ENCODE data around the gene EPB41L3. TPM values are rescaled to one million over a fixed set of nuclear protein-coding genes. Genes with fewer than 3 reads are reported as not detected.
A peak's percentile ranks its signal among the peaks of the same experiment; 100 is the strongest.

The EPB41L3 gene
- total RNA-seq, 1 experiment from 2014 or later, result 16.1 TPM

DNA sequence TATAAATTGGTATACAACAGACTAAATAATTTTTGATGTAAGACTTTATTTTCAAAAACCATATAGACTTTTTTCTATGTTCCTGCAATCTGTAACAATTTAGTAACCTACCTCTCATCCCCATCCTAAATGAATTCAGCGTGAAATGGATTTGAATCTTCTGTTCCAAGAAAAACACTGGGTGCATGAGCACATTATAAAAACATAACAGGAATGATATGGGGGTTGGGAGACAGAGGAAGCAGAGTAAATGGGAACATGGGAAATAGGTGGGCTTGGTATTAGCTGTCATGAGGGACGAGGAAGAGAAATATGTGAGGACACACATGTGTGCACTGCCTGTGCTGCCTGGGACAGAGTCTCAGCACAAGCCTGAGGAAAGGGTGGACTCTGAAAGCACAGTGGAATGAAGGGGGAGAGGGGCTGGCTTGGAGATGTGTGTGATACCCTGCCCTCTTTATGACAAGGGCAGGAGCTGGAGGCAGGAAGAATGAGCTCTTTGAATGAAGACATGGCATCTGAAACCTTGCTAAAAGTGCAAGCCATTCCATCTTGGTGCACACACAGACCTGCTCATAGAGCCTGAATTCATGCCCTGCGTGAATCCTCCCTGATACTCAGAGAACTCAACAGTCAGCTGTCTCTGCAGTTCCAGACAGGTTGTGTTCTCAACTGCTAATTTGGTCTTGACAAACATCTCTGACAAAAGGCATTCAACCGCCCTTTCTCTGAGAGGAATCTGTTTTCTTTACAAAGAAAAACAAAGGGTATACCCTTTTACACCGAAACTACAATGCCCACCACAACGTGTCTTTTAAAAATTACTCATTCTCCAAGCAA, 66.6 kb downstream of the EPB41L3 start:
- TF ChIP-seq, protein P1, sequence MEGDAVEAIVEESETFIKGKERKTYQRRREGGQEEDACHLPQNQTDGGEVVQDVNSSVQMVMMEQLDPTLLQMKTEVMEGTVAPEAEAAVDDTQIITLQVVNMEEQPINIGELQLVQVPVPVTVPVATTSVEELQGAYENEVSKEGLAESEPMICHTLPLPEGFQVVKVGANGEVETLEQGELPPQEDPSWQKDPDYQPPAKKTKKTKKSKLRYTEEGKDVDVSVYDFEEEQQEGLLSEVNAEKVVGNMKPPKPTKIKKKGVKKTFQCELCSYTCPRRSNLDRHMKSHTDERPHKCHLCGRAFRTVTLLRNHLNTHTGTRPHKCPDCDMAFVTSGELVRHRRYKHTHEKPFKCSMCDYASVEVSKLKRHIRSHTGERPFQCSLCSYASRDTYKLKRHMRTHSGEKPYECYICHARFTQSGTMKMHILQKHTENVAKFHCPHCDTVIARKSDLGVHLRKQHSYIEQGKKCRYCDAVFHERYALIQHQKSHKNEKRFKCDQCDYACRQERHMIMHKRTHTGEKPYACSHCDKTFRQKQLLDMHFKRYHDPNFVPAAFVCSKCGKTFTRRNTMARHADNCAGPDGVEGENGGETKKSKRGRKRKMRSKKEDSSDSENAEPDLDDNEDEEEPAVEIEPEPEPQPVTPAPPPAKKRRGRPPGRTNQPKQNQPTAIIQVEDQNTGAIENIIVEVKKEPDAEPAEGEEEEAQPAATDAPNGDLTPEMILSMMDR (conservative IDR thresholded peaks at IDR 0.05), result no peak
- H3T11ph ChIP-seq (ENCODE audit: low read length), result no peak overlapping the region
- no peaks in the 10 kb centered on the region for H4K20me1 ChIP-seq (ENCODE audit: control insufficient read depth, insufficient read depth, insufficient read length)
- no peak for DNase-seq
- Mint-ChIP-seq H3K4me1 (peaks cover 45 to 52% of the 10 kb centered on the region in 2 experiments), H3K27ac (peak overlapping the region in 2 of 3 experiments; percentile 66 to 73; a peak in 3 of 7 replicates), H3K9me3 (peaks cover 0 to 2% of the 10 kb centered on the region in 2 experiments; a peak in 1 of 5 replicates), H3K36me3 (ENCODE audit: insufficient read depth in 1 of 3, low read depth in 3 of 3) (peaks cover 0 to 9% (median 4%) of the 10 kb centered on the region in 3 experiments; a peak in 4 of 7 replicates), H3K27me3 (ENCODE audit: low read depth) (no peaks in the 10 kb centered on the region), H3K4me3 (no peak overlapping the region)
- H3K23me2 ChIP-seq (ENCODE audit: insufficient read length, low read depth, low read length, poor library complexity, severe bottlenecking), result no peaks in the 10 kb centered on the region
- no peaks in the 10 kb centered on the region for H3K79me2 ChIP-seq (ENCODE audit: insufficient read depth, low read length)
- H3K56ac ChIP-seq (ENCODE audit: insufficient read length, low read depth, low read length), result no peak overlapping the region
- no peaks in the 10 kb centered on the region for H3K9me3 ChIP-seq (ENCODE audit: control insufficient read depth, low read depth, low read length)
- no peak overlapping the region for H2BK15ac ChIP-seq (ENCODE audit: low read depth, low read length)
- H3K14ac ChIP-seq (ENCODE audit: insufficient read depth, low read length), result no peak overlapping the region
- H2BK120ac ChIP-seq (ENCODE audit: low read depth, low read length, poor library complexity, severe bottlenecking), result no peak overlapping the region
- no peak overlapping the region for H3K4ac ChIP-seq (ENCODE audit: low read depth, low read length)
- H2BK20ac ChIP-seq (ENCODE audit: low read depth, low read length, poor library complexity, severe bottlenecking), result no peak overlapping the region
- no peak overlapping the region for H4K91ac ChIP-seq (ENCODE audit: insufficient read length, low read depth, low read length)
- H2BK12ac ChIP-seq (ENCODE audit: insufficient read length, low read depth, low read length), result no peak overlapping the region
- H3K4me1 ChIP-seq (ENCODE audit: insufficient read depth, low read length), result peaks cover 4% of the 10 kb centered on the region
- H3K27me3 ChIP-seq (ENCODE audit: insufficient read depth, low read length), result no peaks in the 10 kb centered on the region
- H3K27ac ChIP-seq (ENCODE audit: insufficient read length, low read depth, low read length), result no peak overlapping the region
- H3K23ac ChIP-seq (ENCODE audit: insufficient read length, low read depth, low read length), result no peak overlapping the region
- no peak overlapping the region for H4K5ac ChIP-seq (ENCODE audit: insufficient read length, low read depth, low read length)
- H4K8ac ChIP-seq (replicated peaks; ENCODE audit: insufficient read length, low read depth, low read length), result no peak overlapping the region
- no peak overlapping the region for H3K4me2 ChIP-seq (ENCODE audit: insufficient read depth, insufficient read length, low read length)
- H3K79me1 ChIP-seq (ENCODE audit: insufficient read depth, low read depth, low read length, poor library complexity, severe bottlenecking), result no peaks in the 10 kb centered on the region
- no peak overlapping the region for H3K18ac ChIP-seq (ENCODE audit: insufficient read length, low read depth, low read length)
- no peak overlapping the region for H2BK5ac ChIP-seq (ENCODE audit: insufficient read length, low read length)
- no peak overlapping the region for H3K9ac ChIP-seq (ENCODE audit: extremely low read depth, insufficient read length, low read length)
- WGBS (ENCODE audit: extremely low coverage, insufficient read length, low lambda C conversion rate), result no CpG with 5 or more reads among the region's 6 CpGs
- H2AK5ac ChIP-seq (ENCODE audit: insufficient read length, low read length), result no peak overlapping the region
- no peak overlapping the region for H2AFZ ChIP-seq (ENCODE audit: low read length)

All from H9 (cell line).